Measurements from ENCODE around the gene CHMP4A.

- TF ChIP-seq CTCF (IDR thresholded peaks at IDR 0.05): peak; percentile 58 to 66 (median 65)
- TF ChIP-seq POLR2A (IDR thresholded peaks at IDR 0.05): no peak
Observed at GRCh38 chr14:24241829-24242443, 28.6 kb upstream of the CHMP4A start.

Measured in testis (tissue), 2 donors.